Measurements from ENCODE around the gene INF2.
"Not testable (repeated sequence)": the region's sequence is repeated elsewhere in the genome, so short reads cannot be mapped to it uniquely, and the experiment has no call there.

INF2 gene

GRCh38 chr14:104734991-104735779 is 45.8 kb downstream of the INF2 start:
- DNase-seq (ENCODE audit: low spot score): no peak

DNA sequence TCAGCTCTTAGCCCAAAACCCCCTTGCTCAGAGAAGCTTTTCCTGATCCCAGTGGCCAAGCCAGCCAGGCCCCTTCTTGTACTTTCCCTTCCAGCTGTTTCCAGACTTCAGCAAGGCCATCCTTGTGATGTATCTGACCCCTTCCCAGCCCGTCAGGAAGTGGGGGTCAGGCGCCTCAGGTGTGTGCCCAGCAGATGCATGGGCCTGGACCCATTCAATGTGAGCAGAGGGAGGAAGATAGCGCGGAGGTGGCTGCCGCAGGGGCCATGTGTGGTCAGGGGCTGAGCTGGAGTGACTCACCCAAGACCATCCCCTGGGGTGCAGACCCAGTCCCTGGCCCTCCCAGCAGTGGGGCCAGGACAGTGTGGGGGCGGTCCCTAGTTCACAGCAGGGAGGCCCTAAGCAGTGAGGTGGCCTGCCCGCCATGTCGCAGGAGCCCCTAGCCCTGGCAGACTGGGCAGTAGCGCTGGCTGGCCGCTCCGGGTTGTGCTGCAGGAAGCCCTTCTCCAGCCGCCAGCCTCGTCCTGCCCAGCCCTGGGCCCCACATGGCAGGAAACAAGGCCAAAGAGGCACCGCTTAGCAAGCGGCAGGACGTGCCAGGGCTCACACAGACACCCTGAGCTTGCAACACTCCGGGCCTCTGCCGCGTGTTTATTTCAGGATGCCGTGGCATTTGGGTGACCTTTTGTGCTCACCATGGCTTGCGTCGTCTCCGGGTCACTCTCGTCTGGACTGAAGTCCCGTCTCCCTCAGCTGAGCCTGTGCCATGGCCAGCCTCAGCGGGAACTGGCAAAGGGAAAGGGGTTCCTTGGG is 46.6 kb downstream of the INF2 start:
- no peak for DNase-seq (ENCODE audit: low spot score)

DNA sequence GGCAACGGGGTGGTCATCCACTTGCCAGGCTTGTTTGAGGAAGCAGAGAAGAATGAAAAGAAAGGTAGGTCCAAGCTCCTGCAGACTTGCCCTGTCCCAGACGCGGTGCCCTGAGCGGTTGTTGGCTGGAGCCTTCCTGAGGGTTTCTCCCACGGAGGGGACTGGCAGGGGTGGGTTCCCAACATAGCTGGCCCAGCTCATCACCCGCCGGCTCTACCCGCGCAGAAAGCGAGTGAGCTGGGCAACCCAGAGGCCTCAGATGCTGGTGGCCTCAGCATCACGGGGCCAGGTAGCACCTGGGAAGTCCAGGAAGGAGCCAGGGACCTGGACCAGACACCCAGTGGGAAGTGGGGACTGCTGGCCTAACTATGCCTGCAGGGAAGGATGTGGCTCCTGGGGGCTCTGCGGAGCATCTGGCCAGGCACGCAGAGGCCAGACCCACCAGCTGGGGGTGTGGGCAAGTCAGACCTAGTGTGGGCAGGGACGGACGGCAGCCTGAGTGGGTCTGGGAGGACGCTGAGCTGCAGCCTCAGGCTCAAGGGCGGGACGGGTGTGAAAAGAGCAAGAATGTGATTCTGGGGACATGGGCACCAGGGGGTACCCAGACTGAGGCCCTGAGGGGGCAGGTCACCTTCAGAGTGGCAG is 49.1 kb downstream of the INF2 start:
- DNase-seq (ENCODE audit: low spot score): no peak

DNA sequence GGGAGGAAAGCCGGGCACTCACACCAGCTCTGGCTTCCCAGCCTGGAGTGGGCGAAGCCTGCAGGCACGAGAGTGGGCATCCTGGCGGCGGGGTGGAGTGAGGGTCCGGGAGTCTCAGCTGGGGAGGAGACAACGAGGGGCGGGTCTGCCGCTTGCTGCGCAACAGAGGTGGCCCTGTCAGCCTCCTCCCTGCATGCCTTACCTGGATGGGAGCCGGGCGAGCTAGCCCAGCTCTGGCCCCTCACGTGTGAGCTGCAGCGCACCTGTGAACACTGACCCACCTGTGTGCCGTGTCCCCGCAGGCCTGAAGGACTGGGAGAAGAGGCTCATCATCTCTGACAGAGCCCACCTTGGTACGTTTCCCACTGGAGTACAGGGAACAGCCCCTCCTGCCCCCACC is 49.6 kb downstream of the INF2 start:
- DNase-seq (ENCODE audit: low spot score): no peak

DNA sequence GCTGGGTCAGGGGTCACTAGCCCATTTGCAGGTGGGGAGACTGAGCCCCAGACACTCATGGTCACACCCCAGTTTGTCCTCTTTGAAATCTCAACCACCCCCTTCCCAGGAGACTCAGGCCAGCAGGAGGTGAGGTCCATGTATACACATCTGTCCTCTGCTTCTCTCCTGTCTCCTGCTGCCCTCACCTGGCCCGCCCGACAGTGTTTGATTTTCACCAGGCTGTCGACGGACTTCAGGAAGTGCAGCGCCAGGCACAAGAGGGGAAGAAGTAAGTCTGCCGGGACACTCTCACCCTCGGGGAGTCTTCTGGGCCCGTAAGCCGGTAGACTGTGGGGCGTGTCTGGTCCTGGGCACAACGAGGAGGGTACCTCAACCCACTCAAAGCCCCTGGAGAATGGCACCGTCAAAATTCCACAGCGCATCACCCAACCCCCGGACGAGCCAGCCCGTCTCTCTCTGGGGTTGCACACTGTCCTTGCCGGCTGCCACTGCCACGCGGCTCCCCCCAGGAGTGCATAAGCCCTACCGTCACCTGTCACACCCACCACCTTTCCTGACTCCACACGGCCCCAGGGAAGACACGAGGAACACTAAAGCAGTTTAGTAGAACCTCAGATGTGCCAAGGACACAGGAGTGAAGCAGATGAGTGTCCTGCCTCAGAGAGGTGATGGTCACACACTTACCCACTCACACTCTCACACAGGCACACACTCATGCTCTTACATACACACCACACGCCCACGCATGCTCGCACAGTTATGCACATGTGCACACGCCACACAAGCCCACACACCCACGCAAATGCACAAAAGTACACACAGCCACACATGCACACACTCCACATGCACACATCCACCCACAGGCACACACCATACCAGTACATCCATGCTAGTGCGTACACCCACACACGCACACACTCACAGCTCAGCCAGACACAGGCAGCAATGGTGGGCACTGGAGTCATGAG is 50.4 kb downstream of the INF2 start:
- no peak for DNase-seq (ENCODE audit: low spot score)

- DNase-seq (ENCODE audit: low spot score): no peak
These were observed 51.8 kb downstream of the INF2 start for GRCh38 chr14:104741108-104741802.

GRCh38 chr14:104741803-104742251 is 52.4 kb downstream of the INF2 start:
- no peak for DNase-seq (ENCODE audit: low spot score)

DNA sequence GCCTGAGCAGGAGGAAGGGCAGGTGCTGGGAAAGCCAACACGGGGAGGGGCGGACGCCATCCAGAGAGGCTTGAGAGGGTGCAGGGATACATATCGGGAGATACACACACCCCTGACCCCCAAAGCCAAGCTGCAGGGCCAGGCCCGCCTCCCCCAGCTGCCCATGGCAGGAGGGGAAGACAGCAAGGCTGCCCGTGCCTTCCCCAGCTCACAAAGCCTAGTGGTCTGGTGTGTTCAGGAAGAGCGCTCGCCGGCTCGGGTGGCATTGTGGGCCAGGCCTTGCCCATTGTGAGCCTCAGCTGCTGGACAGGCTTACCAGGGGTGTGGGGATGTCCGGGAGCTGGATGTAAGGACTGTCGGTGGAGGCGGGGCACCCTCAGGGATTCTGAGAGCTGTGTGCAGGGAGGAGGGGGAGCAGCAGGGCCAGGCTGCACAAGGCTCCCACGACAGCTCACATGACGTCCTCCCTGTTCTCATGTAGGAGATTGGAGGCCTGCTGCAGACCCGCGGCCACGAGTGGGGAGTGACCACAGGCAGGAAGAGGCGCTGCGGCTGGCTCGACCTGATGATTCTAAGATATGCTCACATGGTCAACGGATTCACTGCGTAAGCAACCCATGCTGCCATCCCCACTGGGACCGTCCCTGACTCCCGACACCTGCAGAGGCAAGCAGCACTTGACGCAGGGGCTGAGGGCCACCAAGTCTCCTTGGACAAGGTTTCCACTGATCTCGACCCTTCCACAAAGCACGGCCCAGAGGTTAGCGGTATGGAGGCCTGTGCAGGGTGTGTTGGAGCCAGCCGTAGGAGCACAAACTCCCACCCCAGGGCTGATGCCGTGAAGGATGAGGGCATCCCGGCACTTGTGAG is 53.4 kb downstream of the INF2 start:
- no peak for DNase-seq (ENCODE audit: low spot score)

DNA sequence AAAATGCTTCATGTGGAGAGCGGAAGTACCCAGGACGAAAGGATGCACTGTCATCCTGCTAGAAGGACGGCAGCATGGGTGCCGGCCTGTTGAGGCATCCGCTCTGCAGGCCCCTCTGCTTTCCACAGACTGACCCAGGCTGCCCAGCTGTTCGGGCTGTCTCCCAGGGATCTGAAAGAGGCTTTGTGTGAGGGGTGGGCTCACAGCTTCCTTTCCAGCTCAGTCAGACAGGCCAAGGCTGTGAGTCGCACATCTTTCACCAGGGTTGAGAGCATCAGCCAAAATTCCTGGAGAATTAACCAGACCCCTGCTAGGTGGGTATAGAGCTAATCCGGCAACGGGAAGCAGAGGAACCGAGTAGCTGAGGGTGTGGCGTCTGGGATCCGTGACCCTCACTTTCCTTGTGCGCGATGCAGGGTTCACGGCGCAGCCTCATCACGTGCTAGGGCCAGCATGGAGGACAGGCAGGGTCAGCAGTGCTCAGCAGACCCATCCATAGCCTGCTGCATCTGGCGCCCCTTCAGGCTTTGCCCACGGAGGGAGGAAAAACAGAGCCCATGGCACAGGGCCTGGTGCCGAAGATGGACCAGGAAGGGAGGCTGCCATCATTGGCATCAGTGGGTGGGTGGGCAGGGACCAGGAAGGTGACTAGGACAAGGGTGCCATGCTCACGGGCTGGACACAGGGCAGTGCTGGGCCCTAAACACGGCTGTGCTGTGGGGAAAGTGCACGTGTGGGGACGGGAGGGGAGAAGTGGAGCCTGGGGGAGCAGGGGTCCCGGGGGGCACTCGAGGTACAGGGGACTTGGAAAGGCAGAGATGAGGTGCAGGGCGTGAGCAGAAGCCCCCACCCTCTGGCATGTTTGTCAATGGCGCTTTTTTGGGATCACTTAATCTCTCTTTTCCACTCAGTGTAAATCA is 54.3 kb downstream of the INF2 start:
- DNase-seq (ENCODE audit: low spot score): no peak

GRCh38 chr14:104744484-104744883 is 55.1 kb downstream of the INF2 start:
- no peak for DNase-seq (ENCODE audit: low spot score)

DNA sequence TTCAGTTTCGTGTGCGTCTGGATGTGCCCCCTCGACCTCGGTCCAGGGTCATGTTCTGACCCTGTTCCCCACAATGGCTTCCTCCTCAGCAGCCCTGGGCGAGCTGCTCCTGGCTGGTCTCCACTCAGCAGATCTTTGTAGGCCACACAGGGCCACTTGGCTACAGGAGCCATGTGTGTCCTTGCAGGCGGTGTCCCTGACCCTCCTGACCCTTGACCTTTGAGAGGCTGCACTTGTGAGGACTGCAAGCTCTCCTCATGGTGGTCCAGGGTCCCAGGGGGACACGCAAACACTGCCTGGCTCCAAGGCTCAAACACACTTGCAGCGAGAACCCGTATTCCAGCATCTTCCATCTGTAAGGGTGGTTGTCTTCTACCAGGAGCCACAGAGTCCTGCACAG is 56.0 kb downstream of the INF2 start:
- no peak for DNase-seq (ENCODE audit: low spot score)

- DNase-seq (ENCODE audit: low spot score): peak; percentile 41
These were observed 56.7 kb downstream of the INF2 start for GRCh38 chr14:104746071-104746545.

DNA sequence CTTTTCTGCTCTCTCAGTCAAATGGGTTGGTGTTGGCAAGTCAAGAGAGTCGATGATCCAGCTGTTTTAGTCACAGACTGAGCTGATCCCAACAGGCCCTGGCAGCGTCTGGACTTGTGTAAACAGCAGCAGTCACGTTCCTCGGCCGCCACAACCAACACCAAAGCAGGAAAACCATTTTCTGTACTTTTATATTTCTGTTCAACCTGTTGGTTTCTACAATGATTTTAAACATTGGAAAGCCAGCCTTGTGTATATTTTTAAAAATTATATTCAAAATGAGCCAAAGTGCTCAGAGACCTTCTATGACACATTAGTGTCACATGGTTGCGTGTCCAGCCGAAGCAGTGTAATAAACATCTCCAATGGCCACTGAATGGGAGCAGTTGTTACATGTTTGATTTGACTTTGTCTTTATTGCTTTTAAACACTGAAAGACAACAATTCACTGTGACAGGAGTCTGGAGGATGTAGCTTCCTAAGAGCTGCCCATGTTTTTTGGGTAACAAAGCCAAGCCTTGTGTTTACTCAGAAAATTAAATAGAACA is 57.6 kb downstream of the INF2 start:
- DNase-seq (ENCODE audit: low spot score): no peak

GRCh38 chr14:104747876-104748275 is 58.5 kb downstream of the INF2 start:
- DNase-seq (ENCODE audit: low spot score): no peak

DNA sequence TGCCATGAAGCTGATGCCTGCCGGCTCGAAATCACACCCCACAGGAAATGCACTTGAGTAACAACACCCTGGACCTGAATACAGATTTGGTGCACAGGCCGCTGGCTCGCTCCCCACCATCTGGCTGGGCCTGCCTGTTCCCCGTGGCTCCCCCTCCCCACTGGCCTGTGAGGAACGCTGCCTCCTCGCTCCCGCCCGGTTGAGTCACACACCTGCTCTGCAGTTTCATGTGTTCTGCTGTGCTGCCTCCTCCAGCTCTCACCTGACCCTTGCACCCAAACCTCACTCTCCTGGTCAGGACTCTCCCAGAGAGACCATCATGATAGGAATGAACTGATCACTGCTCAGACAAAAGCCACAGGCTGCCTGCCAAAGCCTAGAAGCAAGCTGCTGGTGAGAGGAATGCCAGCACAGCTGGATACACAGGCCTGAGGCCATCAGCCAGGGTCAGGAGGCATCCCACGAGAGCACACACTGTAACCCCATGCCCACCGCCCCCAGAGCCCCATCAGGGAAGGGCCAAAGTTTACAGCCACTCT is 59.8 kb downstream of the INF2 start:
- DNase-seq (ENCODE audit: low spot score): no peak

GRCh38 chr14:104750056-104750752 is 60.8 kb downstream of the INF2 start:
- DNase-seq (ENCODE audit: low spot score): no peak

- not testable (repeated sequence) for DNase-seq (ENCODE audit: low spot score)
These were observed 61.3 kb downstream of the INF2 start for GRCh38 chr14:104750753-104751057.
